Measurements from ENCODE around the gene PUDP. TPM values are rescaled to one million over a fixed set of nuclear protein-coding genes. Genes with fewer than 3 reads are reported as not detected.

PUDP gene
- total RNA-seq, 1 donor from 2014 or later: 41.4 TPM

DNA sequence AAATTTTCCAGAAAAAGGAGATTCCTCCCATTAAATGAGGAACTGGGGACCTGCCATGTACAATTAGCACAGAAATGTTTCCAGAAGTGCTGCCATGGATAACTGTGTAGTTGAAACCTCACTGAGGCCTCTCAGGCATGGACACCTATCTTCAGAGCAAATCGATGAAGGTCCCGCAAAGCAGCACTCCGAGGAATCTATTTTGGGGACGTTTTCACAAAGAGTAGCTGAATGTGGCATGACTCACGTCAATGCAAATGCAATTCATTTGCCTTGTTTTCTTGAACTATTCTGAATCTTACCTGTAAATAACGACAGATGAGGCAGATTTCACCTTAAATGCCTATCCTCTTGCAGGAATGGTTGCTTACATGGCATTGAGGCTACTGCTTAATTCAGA lies 87.5 kb downstream of the PUDP start:
- H3K27ac Mint-ChIP-seq: no peak overlapping the region
- peaks cover 17% of the 10 kb centered on the region for H3K4me1 Mint-ChIP-seq
- no peak for DNase-seq (ENCODE audit: low spot score in 2 of 2, unreplicated experiment in 2 of 2)
- H3K4me3 Mint-ChIP-seq: no peak overlapping the region
- peaks cover 14% of the 10 kb centered on the region for H3K9me3 Mint-ChIP-seq
- no peaks in the 10 kb centered on the region for H3K27me3 Mint-ChIP-seq (ENCODE audit: low read depth)
- H3K36me3 Mint-ChIP-seq: peaks cover 34% of the 10 kb centered on the region
- no peak for TF ChIP-seq CTCF (IDR thresholded peaks at IDR 0.05; ENCODE audit: unreplicated experiment)

GRCh38 chrX:7059859-7060258 lies 88.1 kb downstream of the PUDP start:
- Mint-ChIP-seq H3K4me3 (no peak overlapping the region), H3K36me3 (peaks cover 29% of the 10 kb centered on the region), H3K9me3 (peaks cover 12% of the 10 kb centered on the region), H3K4me1 (peaks cover 17% of the 10 kb centered on the region), H3K27me3 (ENCODE audit: low read depth) (no peaks in the 10 kb centered on the region), H3K27ac (no peak overlapping the region)
- no peak for DNase-seq (ENCODE audit: low spot score in 2 of 2, unreplicated experiment in 2 of 2)
- no peak for TF ChIP-seq CTCF (IDR thresholded peaks at IDR 0.05; ENCODE audit: unreplicated experiment)

DNA sequence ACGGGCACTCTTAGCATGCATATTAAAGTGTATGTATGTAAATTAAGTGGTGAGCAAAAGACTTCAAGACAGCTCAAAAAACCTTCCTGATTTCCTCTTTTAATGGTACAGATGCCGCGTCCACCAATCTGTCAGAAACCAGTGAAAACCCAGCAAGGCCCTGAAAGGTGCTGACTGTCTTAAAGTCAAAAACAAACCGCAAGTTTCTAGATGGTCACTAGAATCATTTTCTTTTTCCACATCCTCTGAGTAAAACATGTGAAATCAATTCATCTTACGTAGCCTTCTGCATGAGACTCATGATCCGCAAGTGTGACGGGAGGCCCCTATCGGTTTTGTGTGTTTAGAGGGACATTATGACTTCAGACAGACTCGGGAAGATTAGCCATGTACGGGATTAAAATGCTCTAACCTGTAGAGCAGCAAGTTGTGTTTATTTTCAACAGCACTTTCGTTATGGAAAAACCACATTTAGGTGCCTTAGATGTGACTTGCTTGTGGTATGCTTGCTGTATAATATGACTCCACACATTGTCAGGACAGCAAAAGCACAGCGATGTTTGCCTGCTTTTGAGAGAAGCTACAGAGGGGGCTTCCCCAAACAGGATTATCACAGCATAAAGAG lies 88.6 kb downstream of the PUDP start:
- H3K36me3 Mint-ChIP-seq: peaks cover 33% of the 10 kb centered on the region
- no peaks in the 10 kb centered on the region for H3K27me3 Mint-ChIP-seq (ENCODE audit: low read depth)
- H3K4me1 Mint-ChIP-seq: peaks cover 17% of the 10 kb centered on the region
- H3K4me3 Mint-ChIP-seq: no peak overlapping the region
- H3K9me3 Mint-ChIP-seq: peaks cover 12% of the 10 kb centered on the region
- TF ChIP-seq CTCF (IDR thresholded peaks at IDR 0.05; ENCODE audit: unreplicated experiment): no peak
- no peak for DNase-seq (ENCODE audit: low spot score in 2 of 2, unreplicated experiment in 2 of 2)
- no peak overlapping the region for H3K27ac Mint-ChIP-seq

- Mint-ChIP-seq H3K27ac (no peak overlapping the region), H3K4me3 (no peak overlapping the region), H3K9me3 (no peaks in the 10 kb centered on the region), H3K27me3 (ENCODE audit: low read depth) (no peaks in the 10 kb centered on the region), H3K4me1 (no peaks in the 10 kb centered on the region), H3K36me3 (peaks cover 42% of the 10 kb centered on the region)
- no peak for DNase-seq (ENCODE audit: low spot score in 2 of 2, unreplicated experiment in 2 of 2)
- no peak for TF ChIP-seq CTCF (IDR thresholded peaks at IDR 0.05; ENCODE audit: unreplicated experiment)
Measured at GRCh38 chrX:7055386-7056137, 92.4 kb downstream of the PUDP start.

DNA sequence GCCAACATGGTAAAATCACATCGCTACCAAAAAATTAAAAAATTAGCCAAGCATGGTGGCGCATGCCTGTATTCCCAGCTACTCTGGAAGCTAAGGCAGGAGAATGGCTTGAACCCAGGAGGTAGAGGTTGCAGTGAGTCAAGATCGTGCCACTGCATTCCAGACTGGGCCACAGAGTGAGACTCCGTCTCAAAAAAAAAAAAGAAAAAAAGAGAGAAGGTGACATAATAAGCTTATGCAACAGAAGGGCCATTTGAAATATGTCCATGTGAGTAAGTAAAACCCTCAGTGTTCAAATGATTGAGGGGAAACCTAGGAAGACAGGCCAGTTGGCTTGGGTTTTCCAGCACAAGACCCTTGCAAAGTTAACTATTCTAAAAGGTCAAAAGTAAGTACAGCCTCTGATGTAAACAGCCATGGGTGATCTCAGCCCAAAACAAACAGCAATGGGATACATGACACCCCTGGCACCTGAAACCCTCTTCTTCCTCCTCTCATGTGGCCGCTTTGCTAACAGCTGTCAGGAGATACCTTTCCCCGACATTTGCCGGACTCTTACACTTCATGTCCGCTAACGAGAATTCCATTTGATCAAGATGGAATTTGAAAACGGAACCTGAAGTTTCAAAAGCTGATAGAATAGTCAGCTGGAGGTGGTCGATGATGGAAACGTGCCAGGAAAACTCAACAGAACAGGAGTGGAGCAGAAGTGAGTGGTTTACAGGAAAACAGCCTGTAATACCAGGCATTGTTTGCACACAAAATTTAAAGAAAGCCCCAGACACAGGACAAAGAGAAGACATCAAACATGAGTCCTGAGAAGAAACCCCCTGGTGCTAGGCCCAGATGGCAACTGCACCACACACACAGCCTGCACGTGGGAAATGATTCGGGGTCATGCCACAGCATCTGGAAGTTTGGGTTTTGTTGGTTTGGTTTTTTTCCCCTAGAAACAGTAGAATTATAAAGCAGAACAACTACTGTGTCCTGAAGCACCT lies 93.4 kb downstream of the PUDP start:
- Mint-ChIP-seq H3K4me1 (no peaks in the 10 kb centered on the region), H3K27ac (no peak overlapping the region), H3K27me3 (ENCODE audit: low read depth) (no peaks in the 10 kb centered on the region), H3K36me3 (peaks cover 46% of the 10 kb centered on the region), H3K9me3 (no peaks in the 10 kb centered on the region), H3K4me3 (no peak overlapping the region)
- DNase-seq (ENCODE audit: low spot score in 2 of 2, unreplicated experiment in 2 of 2): no peak
- TF ChIP-seq CTCF (IDR thresholded peaks at IDR 0.05; ENCODE audit: unreplicated experiment): no peak

Measured in mesothelial cell of epicardium (in vitro differentiated cells).